Measurements from ENCODE around the gene PGLYRP1.

Gene PGLYRP1

GRCh38 chr19:46033401-46033800 lies 10.5 kb upstream of the PGLYRP1 start:
- H3K4me3 ChIP-seq (ENCODE audit: low read depth, low read length) = no peak overlapping the region
- DNase-seq (ENCODE audit: low read depth) = no peak
- no peak for TF ChIP-seq CTCF (conservative IDR thresholded peaks at IDR 0.05; ENCODE audit: low read depth, low read length)

DNA sequence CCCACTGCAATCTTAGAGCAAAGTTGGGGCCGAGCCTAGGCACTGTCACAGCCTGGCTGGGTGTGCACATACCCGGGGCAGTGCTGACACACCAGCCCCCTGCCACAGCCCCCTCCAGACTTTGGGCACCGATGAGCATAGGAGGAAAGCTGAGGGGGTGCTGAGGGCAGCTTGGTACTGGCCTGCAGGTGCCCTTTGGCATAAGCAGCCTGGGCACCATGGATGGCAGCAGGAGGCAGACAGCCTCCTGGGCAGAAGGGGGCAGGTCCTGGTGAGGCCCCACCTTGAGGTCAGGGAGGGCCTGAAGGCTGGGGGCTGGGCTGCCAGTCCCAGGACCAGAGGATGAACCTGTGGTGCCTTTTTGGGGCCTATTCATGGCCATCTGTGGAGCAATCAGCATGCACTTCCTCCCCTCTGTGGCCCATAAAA lies 9.8 kb upstream of the PGLYRP1 start:
- no peak overlapping the region for H3K4me3 ChIP-seq (ENCODE audit: low read depth, low read length)
- no peak for TF ChIP-seq CTCF (conservative IDR thresholded peaks at IDR 0.05; ENCODE audit: low read depth, low read length)
- no peak for DNase-seq (ENCODE audit: low read depth)

DNA sequence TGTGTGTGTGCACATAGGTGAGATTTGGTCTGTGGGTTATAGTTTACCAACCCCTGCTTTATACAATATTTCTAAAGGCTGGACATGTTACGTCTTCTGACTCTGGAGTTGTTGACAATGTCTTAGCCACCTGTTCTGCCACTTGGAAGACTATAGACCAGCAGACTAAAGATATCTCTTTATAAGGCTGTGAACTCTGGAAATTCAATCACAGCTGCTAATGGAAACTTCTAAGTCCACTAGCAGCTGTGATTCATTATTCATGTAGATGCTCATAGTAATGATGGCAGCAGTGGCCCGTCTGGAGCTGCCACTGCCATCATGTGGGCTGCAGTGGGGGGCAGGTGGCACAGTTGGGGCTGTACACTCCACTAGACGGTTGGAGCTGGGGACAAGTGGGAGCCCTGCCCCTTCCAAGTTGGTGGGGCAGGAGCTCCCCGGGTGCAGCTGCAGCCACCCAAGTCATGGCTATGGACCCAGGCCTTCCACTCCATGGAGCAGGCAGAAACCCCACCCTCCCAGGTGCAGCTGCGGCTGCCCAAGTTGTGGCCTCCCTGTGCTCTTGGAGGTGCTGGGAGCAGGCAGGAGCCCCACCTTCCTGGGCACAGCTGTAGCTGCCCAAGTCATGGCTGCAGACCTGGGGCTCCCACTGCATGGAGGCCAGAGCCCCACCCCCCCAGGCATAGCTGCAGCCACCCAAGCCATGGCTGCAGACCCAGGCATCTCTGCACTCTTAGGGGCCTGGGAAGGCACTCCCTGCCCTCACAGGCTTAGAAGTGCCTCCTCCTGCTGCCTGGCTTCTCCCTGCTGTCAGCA lies 9.1 kb upstream of the PGLYRP1 start:
- DNase-seq (ENCODE audit: low read depth) = no peak
- TF ChIP-seq CTCF (conservative IDR thresholded peaks at IDR 0.05; ENCODE audit: low read depth, low read length) = no peak
- no peak overlapping the region for H3K4me3 ChIP-seq (ENCODE audit: low read depth, low read length)

GRCh38 chr19:46030812-46031550 lies 8.1 kb upstream of the PGLYRP1 start:
- no peak for TF ChIP-seq CTCF (conservative IDR thresholded peaks at IDR 0.05; ENCODE audit: low read depth, low read length)
- DNase-seq (ENCODE audit: low read depth) = no peak
- H3K4me3 ChIP-seq (ENCODE audit: low read depth, low read length) = no peak overlapping the region

DNA sequence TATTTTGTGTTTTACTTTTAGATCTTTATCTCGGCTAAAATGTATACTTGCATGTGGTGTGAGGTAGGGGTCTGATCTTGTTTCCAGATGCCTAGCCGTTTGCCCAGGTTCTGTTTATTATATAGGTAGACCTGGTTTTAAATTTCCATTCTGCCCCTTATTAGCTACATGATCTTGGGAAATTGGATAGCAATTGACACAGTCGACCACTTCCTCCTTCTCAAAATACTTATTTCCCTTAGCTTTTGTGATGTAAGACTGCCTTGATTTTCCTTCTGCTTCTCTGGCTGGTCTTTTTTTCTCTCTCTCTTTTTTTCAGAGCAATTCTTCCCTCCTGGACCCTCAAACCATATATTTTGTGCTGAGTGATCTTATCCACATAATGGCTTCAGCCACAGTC lies 3.0 kb upstream of the PGLYRP1 start:
- TF ChIP-seq CTCF (conservative IDR thresholded peaks at IDR 0.05; ENCODE audit: low read depth, low read length) = no peak
- H3K4me3 ChIP-seq (ENCODE audit: low read depth, low read length) = no peak overlapping the region
- no peak for DNase-seq (ENCODE audit: low read depth)

DNA sequence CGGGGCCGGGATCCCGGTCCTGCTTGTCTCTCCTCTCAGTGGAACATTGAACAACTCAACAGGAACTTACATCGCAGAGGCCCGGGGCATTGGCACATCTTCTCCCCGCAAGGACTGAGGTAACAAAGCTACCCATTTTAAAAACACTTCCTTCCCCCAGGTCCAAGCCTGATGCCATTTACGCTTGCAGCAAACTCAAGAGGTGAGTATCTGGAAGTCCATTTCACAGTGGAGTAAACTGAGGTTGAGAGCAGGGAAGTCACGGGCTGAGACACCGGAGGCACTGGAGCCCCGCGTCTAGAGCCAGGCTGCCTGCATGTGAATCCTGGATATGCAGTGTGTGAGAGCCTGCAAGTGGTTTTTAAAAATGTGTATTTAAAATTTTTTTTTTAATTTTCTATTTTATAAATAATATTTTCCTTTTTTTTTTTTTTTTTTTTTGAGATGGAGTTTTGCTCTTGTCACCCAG lies 492 bp upstream of the PGLYRP1 start:
- H3K4me3 ChIP-seq (ENCODE audit: low read depth, low read length) = no peak overlapping the region
- no peak for TF ChIP-seq CTCF (conservative IDR thresholded peaks at IDR 0.05; ENCODE audit: low read depth, low read length)
- no peak for DNase-seq (ENCODE audit: low read depth)

Data from choroid plexus epithelial cell (primary cell).